CD4-positive, alpha-beta T cell (primary cell): ENCODE data around the gene IKBKG. TPM values are rescaled to one million over a fixed set of nuclear protein-coding genes. Genes with fewer than 3 reads are reported as not detected.
A peak's percentile ranks its signal among the peaks of the same experiment; 100 is the strongest.

Experiments used
- ATAC-seq: fragments of 200-7000 bp; cut with Tn5 transposase; one replicate; pipeline ENCODE4 v1.10.0; 2022; ENCODE audit warnings: mild to moderate bottlenecking; ENCODE audit not compliant: poor library complexity
- CTCF ChIA-PET: fragments of 350-600 bp; sonication (Branson Sonifier 250); formaldehyde crosslinking; loops from one replicate; lab custom pipeline; 2021; ENCODE audit warnings: antibody characterized with exemption, inconsistent platforms; lab: Charles Lee
- POLR2A ChIA-PET: fragments of 350-600 bp; sonication (Branson Sonifier 250); formaldehyde crosslinking; loops from one replicate; lab custom pipeline; 2021; ENCODE audit warnings: antibody characterized with exemption, inconsistent platforms; lab: Charles Lee
- DNase-seq, 14 experiments: peaks; one replicate each; pipeline ENCODE4 v3.0.0-alpha.2; 2013 to 2020; ENCODE audit warnings: mixed read lengths in 2 of 14
- H3K27ac ChIP-seq, 2 donors: one replicate each; pipeline versions ENCODE4 v1.5.1 to v1.7.0; 2013; ENCODE audit warnings: low read length in 2 of 2, low read depth in 1 of 2, mild to moderate bottlenecking in 1 of 2
- H3K27me3 ChIP-seq, 2 experiments: 1 replicate in 1 of 2; 2 replicates in 1 of 2; pipeline versions ENCODE4 v1.6.1 to v1.7.0; 2013; ENCODE audit warnings: low read length in 2 of 2, control low read depth in 1 of 2, mild to moderate bottlenecking in 1 of 2, moderate library complexity in 1 of 2; ENCODE audit not compliant: insufficient read depth in 2 of 2, control insufficient read depth in 1 of 2
- H3K36me3 ChIP-seq: one replicate; pipeline ENCODE4 v1.6.1; 2013; ENCODE audit warnings: low read length, control low read depth; ENCODE audit not compliant: insufficient read depth
- H3K4me1 ChIP-seq: one replicate; pipeline ENCODE4 v1.6.1; 2013; ENCODE audit warnings: low read length, control low read depth; ENCODE audit not compliant: insufficient read depth
- H3K4me3 ChIP-seq: one replicate; pipeline ENCODE4 v1.5.1; 2013; ENCODE audit warnings: mild to moderate bottlenecking, low read length, moderate library complexity
- H3K9me3 ChIP-seq, 2 experiments: 1 replicate in 1 of 2; 2 replicates in 1 of 2; pipeline versions ENCODE4 v1.6.1 to v1.7.0; 2013; ENCODE audit warnings: low read length in 2 of 2, mild to moderate bottlenecking in 2 of 2, control low read depth in 1 of 2, moderate library complexity in 1 of 2; ENCODE audit not compliant: control insufficient read depth in 1 of 2, insufficient read depth in 1 of 2
- H3K27ac Mint-ChIP-seq: one replicate; pipeline ENCODE4 v1.8.0; 2020; ENCODE audit warnings: mixed read lengths
- H3K27me3 Mint-ChIP-seq: one replicate; pipeline ENCODE4 v1.8.0; 2021; ENCODE audit warnings: mixed read lengths
- H3K36me3 Mint-ChIP-seq: one replicate; pipeline ENCODE4 v1.8.0; 2021; ENCODE audit warnings: low read depth, mixed read lengths
- H3K4me1 Mint-ChIP-seq: one replicate; pipeline ENCODE4 v1.8.0; 2021; ENCODE audit warnings: low read depth, mixed read lengths
- H3K4me3 Mint-ChIP-seq: one replicate; pipeline ENCODE4 v1.8.0; 2020; ENCODE audit warnings: mild to moderate bottlenecking, mixed read lengths
- H3K9me3 Mint-ChIP-seq: one replicate; pipeline ENCODE4 v1.8.0; 2020; ENCODE audit warnings: mixed read lengths
- intact Hi-C, 2 experiments: fragments of 100-400 bp; cut with DNase I in 1 of 2; cut with micrococcal nuclease in 1 of 2; formaldehyde crosslinking; loops; one replicate each; pipeline versions ENCODE4 v1.15.1 to v1.9.0; 2023 to 2025; cut with DNase I, micrococcal nuclease
- total RNA-seq, 174 experiments: library from RNA in 2 of 174; stranded (reverse) in 2 of 174; gene quantifications; one replicate each; pipeline ENCODE4 v1.2.3 and lab custom pipeline; 2021 to 2026
- TF ChIP-seq, protein P1 (sequence below): fragments of 200-600 bp; IDR thresholded peaks from one replicate; pipeline ENCODE4 v1.8.0; 2022; ENCODE audit warnings: antibody characterized with exemption, mild to moderate bottlenecking

The IKBKG gene
- total RNA-seq, 2 experiments from 2014 or later = 26.2 to 27.2 TPM

DNA sequence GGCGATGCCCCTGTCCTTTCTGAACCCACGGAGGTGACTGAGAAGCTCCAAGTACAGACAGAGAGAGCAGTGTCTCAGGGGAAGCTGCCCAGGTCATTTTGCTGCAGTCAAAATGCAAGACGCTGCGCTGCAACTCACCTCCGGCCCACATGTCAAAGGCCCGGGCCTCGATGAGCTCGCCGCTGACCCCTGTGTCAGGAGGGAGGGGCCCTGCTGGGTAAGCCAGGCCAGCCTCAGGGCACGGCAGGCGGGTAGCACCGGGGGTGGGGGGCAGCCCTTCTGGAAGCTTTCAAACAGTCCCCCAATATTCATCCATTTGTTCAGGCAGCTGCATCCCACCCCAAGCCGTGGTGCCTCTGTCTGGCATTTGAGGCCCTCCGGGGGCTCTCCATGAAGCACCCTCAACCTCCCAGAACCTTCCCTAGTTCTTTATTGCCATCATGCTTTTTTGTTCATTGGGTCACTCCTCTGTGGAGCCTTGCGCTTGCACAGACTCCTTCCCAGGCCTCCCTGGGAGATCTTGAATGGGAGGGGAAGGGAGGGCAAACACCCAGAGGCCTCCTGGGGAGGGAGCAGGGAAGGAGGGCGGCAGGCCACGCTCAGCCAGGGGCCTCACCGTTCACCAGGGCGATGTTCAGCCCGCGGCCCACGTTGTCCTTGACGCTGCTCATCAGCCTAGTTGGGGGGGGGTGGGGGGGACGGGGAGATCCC is 39.6 kb upstream of the IKBKG start:
- H3K27ac ChIP-seq = no peak overlapping the region
- intact Hi-C loops = no loop called here
- ATAC-seq (no peak), DNase-seq (no peak)
- H3K4me3 Mint-ChIP-seq = no peak overlapping the region
- H3K9me3 ChIP-seq = no peaks in the 10 kb centered on the region
- no peaks in the 10 kb centered on the region for H3K9me3 Mint-ChIP-seq
- H3K36me3 Mint-ChIP-seq = peaks cover 15% of the 10 kb centered on the region
- CTCF ChIA-PET = no interaction called here
- no peak overlapping the region for H3K4me3 ChIP-seq
- peaks cover 26% of the 10 kb centered on the region for H3K36me3 ChIP-seq
- POLR2A ChIA-PET = no interaction called here
- H3K27ac Mint-ChIP-seq = no peak overlapping the region
- H3K4me1 Mint-ChIP-seq = peaks cover 6% of the 10 kb centered on the region
- no peaks in the 10 kb centered on the region for H3K27me3 ChIP-seq
- TF ChIP-seq, protein P1, sequence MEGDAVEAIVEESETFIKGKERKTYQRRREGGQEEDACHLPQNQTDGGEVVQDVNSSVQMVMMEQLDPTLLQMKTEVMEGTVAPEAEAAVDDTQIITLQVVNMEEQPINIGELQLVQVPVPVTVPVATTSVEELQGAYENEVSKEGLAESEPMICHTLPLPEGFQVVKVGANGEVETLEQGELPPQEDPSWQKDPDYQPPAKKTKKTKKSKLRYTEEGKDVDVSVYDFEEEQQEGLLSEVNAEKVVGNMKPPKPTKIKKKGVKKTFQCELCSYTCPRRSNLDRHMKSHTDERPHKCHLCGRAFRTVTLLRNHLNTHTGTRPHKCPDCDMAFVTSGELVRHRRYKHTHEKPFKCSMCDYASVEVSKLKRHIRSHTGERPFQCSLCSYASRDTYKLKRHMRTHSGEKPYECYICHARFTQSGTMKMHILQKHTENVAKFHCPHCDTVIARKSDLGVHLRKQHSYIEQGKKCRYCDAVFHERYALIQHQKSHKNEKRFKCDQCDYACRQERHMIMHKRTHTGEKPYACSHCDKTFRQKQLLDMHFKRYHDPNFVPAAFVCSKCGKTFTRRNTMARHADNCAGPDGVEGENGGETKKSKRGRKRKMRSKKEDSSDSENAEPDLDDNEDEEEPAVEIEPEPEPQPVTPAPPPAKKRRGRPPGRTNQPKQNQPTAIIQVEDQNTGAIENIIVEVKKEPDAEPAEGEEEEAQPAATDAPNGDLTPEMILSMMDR = no peak
- no peaks in the 10 kb centered on the region for H3K27me3 Mint-ChIP-seq
- H3K4me1 ChIP-seq = peaks cover 16% of the 10 kb centered on the region

DNA sequence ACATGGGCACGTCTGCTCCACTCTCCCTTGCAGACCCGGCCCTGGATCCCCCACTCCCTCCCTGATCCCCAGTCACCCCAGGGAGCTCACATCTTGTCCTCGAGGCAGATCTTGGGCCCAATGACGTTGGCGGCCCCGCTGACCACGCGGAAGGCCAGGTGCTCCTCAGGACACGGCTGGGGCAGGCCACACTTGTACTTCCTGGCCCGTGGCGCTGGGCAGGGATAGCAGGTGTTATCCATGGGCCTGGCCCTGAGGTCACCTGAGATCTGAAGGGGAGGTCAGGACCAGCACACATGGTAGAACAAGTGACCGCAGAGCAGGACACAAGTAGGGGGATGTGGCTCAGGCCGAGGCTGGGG is 39.1 kb upstream of the IKBKG start:
- intact Hi-C loops = no loop called here
- Histone ChIP-seq H3K27me3 (no peaks in the 10 kb centered on the region), H3K4me1 (peaks cover 21% of the 10 kb centered on the region), H3K4me3 (no peak overlapping the region), H3K9me3 (no peaks in the 10 kb centered on the region), H3K36me3 (peaks cover 26% of the 10 kb centered on the region), H3K27ac (no peak overlapping the region)
- ATAC-seq (no peak), DNase-seq (no peak)
- POLR2A ChIA-PET = no interaction called here
- Mint-ChIP-seq H3K4me1 (peaks cover 6% of the 10 kb centered on the region), H3K9me3 (no peaks in the 10 kb centered on the region), H3K27ac (no peak overlapping the region), H3K27me3 (no peaks in the 10 kb centered on the region), H3K4me3 (no peak overlapping the region), H3K36me3 (peaks cover 15% of the 10 kb centered on the region)
- CTCF ChIA-PET = no interaction called here
- TF ChIP-seq, protein P1 = no peak

DNA sequence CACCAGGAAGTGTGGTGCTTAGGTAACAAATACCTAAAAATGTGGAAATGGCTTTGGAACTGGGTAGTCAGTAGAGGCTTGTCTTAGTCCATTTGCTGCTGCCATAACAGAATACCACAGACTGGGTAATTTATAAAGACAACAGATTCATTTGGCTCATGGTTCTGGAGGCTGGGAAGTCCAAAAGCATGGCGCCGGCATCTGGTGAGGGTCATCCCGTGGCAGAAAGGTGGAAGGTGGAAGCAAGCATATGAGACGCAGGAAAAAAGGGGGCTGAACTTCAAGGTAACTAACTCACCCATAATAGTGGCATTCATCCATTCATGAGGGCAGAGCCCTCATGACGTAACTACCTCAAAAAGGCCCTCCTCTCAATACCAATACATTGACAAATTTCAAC is 38.0 kb upstream of the IKBKG start:
- Mint-ChIP-seq H3K36me3 (peaks cover 20% of the 10 kb centered on the region), H3K9me3 (no peaks in the 10 kb centered on the region), H3K4me1 (peaks cover 13% of the 10 kb centered on the region), H3K27me3 (no peaks in the 10 kb centered on the region), H3K4me3 (no peak overlapping the region), H3K27ac (peak overlapping the region; percentile 36)
- DNase-seq (no peak), ATAC-seq (no peak)
- H3K9me3 ChIP-seq = no peaks in the 10 kb centered on the region
- H3K36me3 ChIP-seq = peaks cover 26% of the 10 kb centered on the region
- H3K4me3 ChIP-seq = no peak overlapping the region
- TF ChIP-seq, protein P1 = no peak
- POLR2A ChIA-PET = no interaction called here
- no peaks in the 10 kb centered on the region for H3K27me3 ChIP-seq
- no peak overlapping the region for H3K27ac ChIP-seq
- intact Hi-C loops = no loop called here
- H3K4me1 ChIP-seq = peaks cover 27% of the 10 kb centered on the region
- CTCF ChIA-PET = no interaction called here
